SK-N-SH treated with all-trans-retinoic acid at 6 μM for 48 hours (cell line): ENCODE data around the gene PRKAG2.

Experiments used
- ATAC-seq: fragments of 200-7000 bp; cut with Tn5 transposase; 3 replicates; pipeline ENCODE4 v1.9.1; 2020; ENCODE audit warnings: mild to moderate bottlenecking, moderate library complexity
- ARNTL ChIP-seq: fragments of 450-650 bp; formaldehyde crosslinking; IDR thresholded peaks from 2 replicates; pipeline ENCODE4 v1.5.0; 2020; ENCODE audit warnings: low read depth, mild to moderate bottlenecking, moderate library complexity, borderline replicate concordance
- BACH2 ChIP-seq: fragments of 250-450 bp; sonication (Bioruptor Pico); IDR thresholded peaks from 2 replicates; pipeline ENCODE4 v1.9.0; 2021; ENCODE audit warnings: mild to moderate bottlenecking, borderline replicate concordance
- CSDC2 ChIP-seq: fragments of 250-450 bp; sonication (Bioruptor Pico); IDR thresholded peaks from 2 replicates; pipeline ENCODE4 v1.5.0; 2020; ENCODE audit warnings: mild to moderate bottlenecking, moderate library complexity
- ESRRG ChIP-seq: fragments of 250-450 bp; sonication (Bioruptor Pico); IDR thresholded peaks from 2 replicates; pipeline ENCODE4 v1.6.1; 2021; ENCODE audit warnings: mild to moderate bottlenecking
- GLIS3 ChIP-seq: fragments of 250-450 bp; sonication (Bioruptor Pico); IDR thresholded peaks from 2 replicates; pipeline ENCODE4 v1.5.0; 2020; ENCODE audit warnings: mild to moderate bottlenecking, moderate library complexity
- ISL1 ChIP-seq: fragments of 250-450 bp; sonication (Bioruptor Pico); IDR thresholded peaks from 2 replicates; pipeline ENCODE4 v2.1.2; 2022; ENCODE audit warnings: mild to moderate bottlenecking, moderate library complexity
- OSR1 ChIP-seq: fragments of 250-450 bp; sonication (Bioruptor Pico); IDR thresholded peaks from 2 replicates; pipeline ENCODE4 v1.8.0; 2022; ENCODE audit warnings: moderate library complexity, mild to moderate bottlenecking, inconsistent platforms
- PATZ1 ChIP-seq: fragments of 250-450 bp; sonication (Bioruptor Pico); IDR thresholded peaks from 2 replicates; pipeline ENCODE4 v1.8.0; 2020; ENCODE audit warnings: mild to moderate bottlenecking, moderate library complexity, borderline replicate concordance
- RARB ChIP-seq: fragments of 250-450 bp; sonication (Bioruptor Pico); IDR thresholded peaks from 2 replicates; pipeline ENCODE4 v1.8.0; 2021; ENCODE audit warnings: mild to moderate bottlenecking, moderate library complexity
- SNAI2 ChIP-seq: fragments of 250-450 bp; sonication (Bioruptor Pico); IDR thresholded peaks from 2 replicates; pipeline ENCODE4 v1.5.0; 2020; ENCODE audit warnings: mild to moderate bottlenecking, moderate library complexity
- TCF4 ChIP-seq: fragments of 250-450 bp; sonication (Bioruptor Pico); IDR thresholded peaks from 2 replicates; pipeline ENCODE4 v1.8.0; 2021; ENCODE audit warnings: mild to moderate bottlenecking, moderate library complexity, borderline replicate concordance
- TOX ChIP-seq: fragments of 250-450 bp; sonication (Bioruptor Pico); IDR thresholded peaks from 2 replicates; pipeline ENCODE4 v1.8.0; 2021; ENCODE audit warnings: mild to moderate bottlenecking, moderate library complexity, borderline replicate concordance
- ZC3H10 ChIP-seq: fragments of 250-450 bp; sonication (Bioruptor Pico); IDR thresholded peaks from 2 replicates; pipeline ENCODE4 v1.5.1; 2021; ENCODE audit warnings: mild to moderate bottlenecking, moderate library complexity
- ZFP3 ChIP-seq: fragments of 250-450 bp; sonication (Bioruptor Pico); IDR thresholded peaks from 2 replicates; pipeline ENCODE4 v1.5.0; 2020; ENCODE audit warnings: mild to moderate bottlenecking, moderate library complexity
- ZFP30 ChIP-seq: fragments of 450-650 bp; formaldehyde crosslinking; IDR thresholded peaks from 2 replicates; pipeline ENCODE4 v1.5.0; 2022; ENCODE audit warnings: mild to moderate bottlenecking, moderate library complexity
- ZNF565 ChIP-seq: fragments of 450-650 bp; formaldehyde crosslinking; conservative IDR thresholded peaks from 2 replicates; pipeline ENCODE4 v1.5.0; 2020; ENCODE audit warnings: low read depth, mild to moderate bottlenecking, moderate library complexity
- ZNF70 ChIP-seq: fragments of 450-650 bp; formaldehyde crosslinking; IDR thresholded peaks from 2 replicates; pipeline ENCODE4 v1.5.0; 2020; ENCODE audit warnings: mild to moderate bottlenecking, moderate library complexity
- ZNF8 ChIP-seq: fragments of 450-650 bp; formaldehyde crosslinking; IDR thresholded peaks from 2 replicates; pipeline ENCODE4 v1.5.0; 2020; ENCODE audit warnings: mild to moderate bottlenecking, moderate library complexity
- TF ChIP-seq, protein P1 (sequence below): fragments of 250-450 bp; sonication (Bioruptor Pico); IDR thresholded peaks from 2 replicates; pipeline ENCODE4 v1.5.0; 2020; ENCODE audit warnings: mild to moderate bottlenecking, moderate library complexity
- TF ChIP-seq, protein P2 (sequence below): fragments of 250-450 bp; sonication (Bioruptor Pico); IDR thresholded peaks from 2 replicates; pipeline ENCODE4 v1.5.1; 2020; ENCODE audit warnings: low read depth, mild to moderate bottlenecking, moderate library complexity
- TF ChIP-seq, protein P3 (sequence below): fragments of 250-450 bp; sonication (Bioruptor Pico); IDR thresholded peaks from 2 replicates; pipeline ENCODE4 v1.8.0; 2021; ENCODE audit warnings: low read depth, mild to moderate bottlenecking, moderate library complexity, borderline replicate concordance

Gene PRKAG2

GRCh38 chr7:151679881-151680612 is 196.9 kb downstream of the PRKAG2 start:
- ATAC-seq, result no peak
- TF ChIP-seq ZNF565 (CRISPR knock-in tag), result no peak
- no peak for TF ChIP-seq ARNTL (CRISPR knock-in tag)
- TF ChIP-seq GLIS3 (CRISPR knock-in tag), result no peak
- TF ChIP-seq ZFP30, result no peak
- no peak for TF ChIP-seq PATZ1
- TF ChIP-seq ZFP3, result no peak
- TF ChIP-seq ZNF8 (CRISPR knock-in tag), result no peak
- no peak for TF ChIP-seq TOX (CRISPR knock-in tag)
- no peak for TF ChIP-seq ZC3H10 (CRISPR knock-in tag)
- TF ChIP-seq ISL1 (CRISPR knock-in tag), result no peak
- no peak for TF ChIP-seq ESRRG (CRISPR knock-in tag)
- TF ChIP-seq SNAI2, result no peak
- no peak for TF ChIP-seq ZNF70
- TF ChIP-seq, protein P1, sequence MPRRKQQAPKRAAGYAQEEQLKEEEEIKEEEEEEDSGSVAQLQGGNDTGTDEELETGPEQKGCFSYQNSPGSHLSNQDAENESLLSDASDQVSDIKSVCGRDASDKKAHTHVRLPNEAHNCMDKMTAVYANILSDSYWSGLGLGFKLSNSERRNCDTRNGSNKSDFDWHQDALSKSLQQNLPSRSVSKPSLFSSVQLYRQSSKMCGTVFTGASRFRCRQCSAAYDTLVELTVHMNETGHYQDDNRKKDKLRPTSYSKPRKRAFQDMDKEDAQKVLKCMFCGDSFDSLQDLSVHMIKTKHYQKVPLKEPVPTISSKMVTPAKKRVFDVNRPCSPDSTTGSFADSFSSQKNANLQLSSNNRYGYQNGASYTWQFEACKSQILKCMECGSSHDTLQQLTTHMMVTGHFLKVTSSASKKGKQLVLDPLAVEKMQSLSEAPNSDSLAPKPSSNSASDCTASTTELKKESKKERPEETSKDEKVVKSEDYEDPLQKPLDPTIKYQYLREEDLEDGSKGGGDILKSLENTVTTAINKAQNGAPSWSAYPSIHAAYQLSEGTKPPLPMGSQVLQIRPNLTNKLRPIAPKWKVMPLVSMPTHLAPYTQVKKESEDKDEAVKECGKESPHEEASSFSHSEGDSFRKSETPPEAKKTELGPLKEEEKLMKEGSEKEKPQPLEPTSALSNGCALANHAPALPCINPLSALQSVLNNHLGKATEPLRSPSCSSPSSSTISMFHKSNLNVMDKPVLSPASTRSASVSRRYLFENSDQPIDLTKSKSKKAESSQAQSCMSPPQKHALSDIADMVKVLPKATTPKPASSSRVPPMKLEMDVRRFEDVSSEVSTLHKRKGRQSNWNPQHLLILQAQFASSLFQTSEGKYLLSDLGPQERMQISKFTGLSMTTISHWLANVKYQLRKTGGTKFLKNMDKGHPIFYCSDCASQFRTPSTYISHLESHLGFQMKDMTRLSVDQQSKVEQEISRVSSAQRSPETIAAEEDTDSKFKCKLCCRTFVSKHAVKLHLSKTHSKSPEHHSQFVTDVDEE (CRISPR knock-in tag), result no peak
- TF ChIP-seq TCF4 (CRISPR knock-in tag), result no peak
- no peak for TF ChIP-seq RARB
- no peak for TF ChIP-seq CSDC2 (CRISPR knock-in tag)

- TF ChIP-seq ZNF70, result no peak
- TF ChIP-seq, protein P2, sequence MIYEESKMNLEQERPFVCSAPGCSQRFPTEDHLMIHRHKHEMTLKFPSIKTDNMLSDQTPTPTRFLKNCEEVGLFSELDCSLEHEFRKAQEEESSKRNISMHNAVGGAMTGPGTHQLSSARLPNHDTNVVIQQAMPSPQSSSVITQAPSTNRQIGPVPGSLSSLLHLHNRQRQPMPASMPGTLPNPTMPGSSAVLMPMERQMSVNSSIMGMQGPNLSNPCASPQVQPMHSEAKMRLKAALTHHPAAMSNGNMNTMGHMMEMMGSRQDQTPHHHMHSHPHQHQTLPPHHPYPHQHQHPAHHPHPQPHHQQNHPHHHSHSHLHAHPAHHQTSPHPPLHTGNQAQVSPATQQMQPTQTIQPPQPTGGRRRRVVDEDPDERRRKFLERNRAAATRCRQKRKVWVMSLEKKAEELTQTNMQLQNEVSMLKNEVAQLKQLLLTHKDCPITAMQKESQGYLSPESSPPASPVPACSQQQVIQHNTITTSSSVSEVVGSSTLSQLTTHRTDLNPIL, result no peak
- no peak for TF ChIP-seq PATZ1
- TF ChIP-seq, protein P1 (CRISPR knock-in tag), result no peak
- TF ChIP-seq, protein P3, sequence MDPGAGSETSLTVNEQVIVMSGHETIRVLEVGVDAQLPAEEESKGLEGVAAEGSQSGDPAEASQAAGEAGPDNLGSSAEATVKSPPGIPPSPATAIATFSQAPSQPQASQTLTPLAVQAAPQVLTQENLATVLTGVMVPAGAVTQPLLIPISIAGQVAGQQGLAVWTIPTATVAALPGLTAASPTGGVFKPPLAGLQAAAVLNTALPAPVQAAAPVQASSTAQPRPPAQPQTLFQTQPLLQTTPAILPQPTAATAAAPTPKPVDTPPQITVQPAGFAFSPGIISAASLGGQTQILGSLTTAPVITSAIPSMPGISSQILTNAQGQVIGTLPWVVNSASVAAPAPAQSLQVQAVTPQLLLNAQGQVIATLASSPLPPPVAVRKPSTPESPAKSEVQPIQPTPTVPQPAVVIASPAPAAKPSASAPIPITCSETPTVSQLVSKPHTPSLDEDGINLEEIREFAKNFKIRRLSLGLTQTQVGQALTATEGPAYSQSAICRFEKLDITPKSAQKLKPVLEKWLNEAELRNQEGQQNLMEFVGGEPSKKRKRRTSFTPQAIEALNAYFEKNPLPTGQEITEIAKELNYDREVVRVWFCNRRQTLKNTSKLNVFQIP, result no peak
- no peak for TF ChIP-seq OSR1
- TF ChIP-seq CSDC2 (CRISPR knock-in tag), result no peak
- TF ChIP-seq BACH2, result no peak
- TF ChIP-seq ESRRG (CRISPR knock-in tag), result no peak
- no peak for TF ChIP-seq ZFP3
- no peak for ATAC-seq
Measured at GRCh38 chr7:151679071-151679708, 197.7 kb downstream of the PRKAG2 start.
